H1 (cell line): ENCODE results near the gene NNMT. TPM values are rescaled to one million over a fixed set of nuclear protein-coding genes. Genes with fewer than 3 reads are reported as not detected.

Experiments used
- CTCF ChIA-PET: fragments of 300-600 bp; sonication (Branson Sonifier 250); formaldehyde crosslinking; loops from one replicate; lab custom pipeline; 2021; ENCODE audit not compliant: partially characterized antibody; lab: Charles Lee
- POLR2A ChIA-PET: fragments of 300-600 bp; sonication (Branson Sonifier 250); formaldehyde crosslinking; loops from one replicate; lab custom pipeline; 2021; ENCODE audit warnings: inconsistent platforms; ENCODE audit not compliant: partially characterized antibody; lab: Charles Lee
- DNase-seq, 2 experiments: peaks; one replicate each; pipeline versions ENCODE4 v3.0.0 to v3.0.0-alpha.2; 2010 to 2022; ENCODE audit warnings: low spot score in 2 of 2, low read depth in 1 of 2, mixed read lengths in 1 of 2
- FAIRE-seq: peaks from 2 replicates; lab custom pipeline; 2011; peaks lifted over from hg19 to GRCh38; lab: Jason Lieb, UNC
- H2AFZ ChIP-seq: 2 replicates; pipeline ENCODE4 v1.8.1; 2012; ENCODE audit warnings: low read length, inconsistent platforms
- H2AK5ac ChIP-seq: 2 replicates; pipeline ENCODE4 v1.6.1; 2013; ENCODE audit warnings: low read depth, low read length
- H2BK120ac ChIP-seq: replicated peaks from 2 replicates; pipeline ENCODE3; 2013; ENCODE audit warnings: low read depth, low read length, inconsistent platforms
- H2BK12ac ChIP-seq: 2 replicates; pipeline ENCODE4 v1.6.1; 2013; ENCODE audit warnings: low read depth, low read length
- H2BK15ac ChIP-seq: 2 replicates; pipeline ENCODE4 v1.6.1; 2013; ENCODE audit warnings: low read length
- H2BK20ac ChIP-seq: 2 replicates; pipeline ENCODE4 v1.6.1; 2013; ENCODE audit warnings: low read length
- H2BK5ac ChIP-seq: 2 replicates; pipeline ENCODE4 v1.6.1; 2013; ENCODE audit warnings: low read depth, low read length
- H3K14ac ChIP-seq: 2 replicates; pipeline ENCODE4 v1.6.1; 2013; ENCODE audit warnings: inconsistent platforms; ENCODE audit not compliant: insufficient read length
- H3K18ac ChIP-seq: 2 replicates; pipeline ENCODE4 v1.6.1; 2013; ENCODE audit warnings: low read length; ENCODE audit errors: extremely low read depth
- H3K23ac ChIP-seq: 2 replicates; pipeline ENCODE4 v1.6.1; 2013; ENCODE audit warnings: inconsistent platforms; ENCODE audit not compliant: insufficient read length
- H3K23me2 ChIP-seq: 2 replicates; pipeline ENCODE4 v1.6.1; 2013; ENCODE audit warnings: low read depth, low read length
- H3K27ac ChIP-seq: 2 replicates; pipeline ENCODE4 v1.6.1; 2011; ENCODE audit warnings: low read depth, low read length, inconsistent platforms
- H3K27me3 ChIP-seq, 4 experiments: replicated peaks in 1 of 4; 1 replicate in 1 of 4; 2 replicates in 3 of 4; pipeline versions ENCODE4 v1.6.1 to v1.8.1; 2011 to 2013; ENCODE audit warnings: low read length in 3 of 4, mild to moderate bottlenecking in 3 of 4, inconsistent platforms in 2 of 4, mixed read lengths in 2 of 4, moderate library complexity in 1 of 4; ENCODE audit not compliant: control insufficient read depth in 3 of 4, insufficient read depth in 3 of 4; ENCODE audit errors: extremely low read depth in 1 of 4
- H3K36me3 ChIP-seq, 4 experiments: 2 replicates each; pipeline versions ENCODE4 v1.6.1 to v1.8.1; 2011 to 2013; ENCODE audit warnings: mild to moderate bottlenecking in 4 of 4, low read length in 3 of 4, moderate library complexity in 2 of 4, control low read depth in 1 of 4, inconsistent platforms in 1 of 4; ENCODE audit not compliant: insufficient read depth in 4 of 4, control insufficient read depth in 2 of 4
- H3K4ac ChIP-seq: replicated peaks from 2 replicates; pipeline ENCODE3; 2013; ENCODE audit warnings: low read length, low read depth, mixed read lengths, inconsistent platforms; ENCODE audit not compliant: insufficient read length
- H3K4me1 ChIP-seq, 4 experiments: replicated peaks in 1 of 4; 1 replicate in 1 of 4; 2 replicates in 3 of 4; pipeline versions ENCODE4 v1.6.1 to v1.8.1; 2011 to 2013; ENCODE audit warnings: low read length in 3 of 4, inconsistent platforms in 2 of 4, mixed read lengths in 1 of 4; ENCODE audit not compliant: insufficient read depth in 4 of 4, control insufficient read depth in 3 of 4
- H3K4me2 ChIP-seq, 2 experiments: 2 replicates each; pipeline versions ENCODE4 v1.6.1 to v1.8.1; 2011 to 2013; ENCODE audit warnings: low read depth in 2 of 2, low read length in 2 of 2, control low read depth in 1 of 2, inconsistent platforms in 1 of 2, mild to moderate bottlenecking in 1 of 2; ENCODE audit not compliant: insufficient read depth in 1 of 2
- H3K4me3 ChIP-seq, 4 experiments: fragments of 200-600, 300-600 bp in 1 of 4; sonication (generic), shearing (Covaris generic), sonication (Bioruptor Twin) in 1 of 4; 2 replicates each; pipeline versions ENCODE4 v1.5.1 to v1.8.1; 2011 to 2016; ENCODE audit warnings: low read length in 4 of 4, low read depth in 3 of 4, control low read depth in 2 of 4, inconsistent platforms in 2 of 4, mild to moderate bottlenecking in 2 of 4, mixed read lengths in 1 of 4, moderate library complexity in 1 of 4; ENCODE audit not compliant: insufficient read depth in 2 of 4; ENCODE audit errors: extremely low read depth in 1 of 4
- H3K56ac ChIP-seq: replicated peaks from 2 replicates; pipeline ENCODE3; 2013; ENCODE audit warnings: low read depth, mild to moderate bottlenecking, mixed read lengths, low read length, inconsistent platforms; ENCODE audit not compliant: insufficient read length
- H3K79me1 ChIP-seq: 2 replicates; pipeline ENCODE4 v1.6.1; 2013; ENCODE audit warnings: low read depth, low read length, control low read depth
- H3K79me2 ChIP-seq, 2 experiments: 2 replicates each; pipeline versions ENCODE4 v1.6.1 to v1.8.1; 2012 to 2013; ENCODE audit warnings: low read length in 2 of 2, mild to moderate bottlenecking in 2 of 2, inconsistent platforms in 1 of 2; ENCODE audit not compliant: insufficient read depth in 2 of 2, control insufficient read depth in 1 of 2
- H3K9ac ChIP-seq, 4 experiments: replicated peaks in 1 of 4; 1 replicate in 1 of 4; 2 replicates in 3 of 4; pipeline versions ENCODE4 v1.6.1 to v1.8.1; 2011 to 2013; ENCODE audit warnings: low read depth in 3 of 4, low read length in 3 of 4, control low read depth in 2 of 4, mild to moderate bottlenecking in 2 of 4, moderate library complexity in 2 of 4, inconsistent platforms in 1 of 4; ENCODE audit errors: extremely low read depth in 1 of 4
- H3K9me3 ChIP-seq, 2 experiments: 2 replicates each; pipeline versions ENCODE4 v1.6.1 to v1.8.1; 2012 to 2013; ENCODE audit warnings: mild to moderate bottlenecking in 2 of 2, moderate library complexity in 2 of 2, control low read depth in 1 of 2, inconsistent platforms in 1 of 2, low read depth in 1 of 2, low read length in 1 of 2, mixed read lengths in 1 of 2; ENCODE audit not compliant: insufficient read depth in 2 of 2
- H4K20me1 ChIP-seq, 2 experiments: replicated peaks in 1 of 2; 2 replicates each; pipeline versions ENCODE3 to v1.8.1; 2011 to 2013; ENCODE audit warnings: inconsistent platforms in 2 of 2, low read length in 2 of 2, mild to moderate bottlenecking in 1 of 2; ENCODE audit not compliant: insufficient read depth in 2 of 2, control insufficient read depth in 1 of 2
- H4K5ac ChIP-seq: 2 replicates; pipeline ENCODE4 v1.6.1; 2013; ENCODE audit warnings: low read length, low read depth, mixed read lengths, inconsistent platforms; ENCODE audit not compliant: insufficient read length
- H4K8ac ChIP-seq: 2 replicates; pipeline ENCODE4 v1.8.0; 2013; ENCODE audit warnings: mild to moderate bottlenecking, moderate library complexity, low read length, inconsistent platforms; ENCODE audit not compliant: insufficient read depth; ENCODE audit errors: extremely low read depth
- H4K91ac ChIP-seq: replicated peaks from 2 replicates; pipeline ENCODE3; 2013; ENCODE audit warnings: low read length, mixed read lengths, inconsistent platforms; ENCODE audit not compliant: insufficient read length
- ATF2 ChIP-seq: IDR thresholded peaks from 2 replicates; pipeline ENCODE4 v1.6.1; 2012; ENCODE audit warnings: low read length, inconsistent platforms
- ATF3 ChIP-seq: IDR thresholded peaks from 2 replicates; pipeline ENCODE4 v1.6.1; 2011; ENCODE audit warnings: low read depth, mild to moderate bottlenecking, low read length; ENCODE audit not compliant: insufficient read depth
- E2F6 ChIP-seq: IDR thresholded peaks from 2 replicates; pipeline ENCODE4 v1.6.1; 2012; ENCODE audit warnings: inconsistent platforms
- GTF2F1 ChIP-seq: IDR thresholded peaks from 2 replicates; pipeline ENCODE4 v1.6.1; 2012; ENCODE audit warnings: low read depth, low read length, improper control_type of control experiment, borderline replicate concordance
- MAX ChIP-seq: IDR thresholded peaks from 2 replicates; pipeline ENCODE4 v1.6.1; 2012; ENCODE audit warnings: inconsistent platforms
- POU5F1 ChIP-seq: IDR thresholded peaks from 2 replicates; pipeline ENCODE4 v1.6.1; 2011; ENCODE audit warnings: low read depth, mild to moderate bottlenecking, low read length, moderate library complexity
- RAD21 ChIP-seq, 2 experiments: IDR thresholded peaks in 1 of 2; conservative IDR thresholded peaks in 1 of 2; 2 replicates each; pipeline ENCODE4 v1.6.1; 2011; ENCODE audit warnings: low read depth in 2 of 2, low read length in 2 of 2, improper control_type of control experiment in 1 of 2, inconsistent platforms in 1 of 2, mild to moderate bottlenecking in 1 of 2, moderate library complexity in 1 of 2
- TAF1 ChIP-seq: IDR thresholded peaks from 2 replicates; pipeline ENCODE4 v1.6.1; 2011; ENCODE audit warnings: mild to moderate bottlenecking, low read depth, low read length
- YY1 ChIP-seq: IDR thresholded peaks from 2 replicates; pipeline ENCODE4 v1.6.1; 2011; ENCODE audit warnings: low read depth, mild to moderate bottlenecking, low read length
- WGBS, 2 experiments: shearing (Covaris generic) in 1 of 2; methylation state at CpG; one replicate each; pipeline versions ENCODE4 v1.1.6 to v1.1.7; 2013 to 2015; ENCODE audit warnings: low lambda C conversion rate in 2 of 2, mixed read lengths in 2 of 2, inconsistent platforms in 1 of 2, low coverage in 1 of 2, missing lambda C conversion rate in 1 of 2; ENCODE audit not compliant: insufficient replicate concordance in 2 of 2, insufficient coverage in 1 of 2, insufficient read length in 1 of 2; ENCODE audit errors: extremely low coverage in 1 of 2, missing lambda C conversion rate in 1 of 2; 5-methylcytosine and 5-hydroxymethylcytosine counted together
- polyA plus RNA-seq, 7 experiments: library from polyadenylated mRNA; depleted of rRNA in 3 of 7; stranded (reverse) in 5 of 7; unstranded in 2 of 7; fragments of >200 nt in 5 of 7; fragments of 200-250 nt in 2 of 7; gene quantifications; 1 replicate in 5 of 7; 2 replicates in 1 of 7; 4 replicates in 1 of 7; pipeline versions ENCODE4 v1.2.1 to v1.2.3, GENCODE V29; 2011 to 2013; ENCODE audit warnings: missing spikeins in 2 of 7, mixed read lengths in 2 of 7
- total RNA-seq: library from RNA; stranded (reverse); fragmentation: NEBNext Ultra II Directional; extraction: Animal tissue kit (Norgen Biotek cat#: 25700); gene quantifications from 2 replicates; pipeline ENCODE4 v1.2.1, GENCODE V29; 2021

Gene NNMT
- total and polyA plus RNA-seq, 2 of the 8 experiments (the other 6 are each of a cell fraction or from before 2014, with no cell fraction given): not detected

GRCh38 chr11:114280696-114281095, 15.5 kb upstream of the NNMT start:
- Histone ChIP-seq H2BK12ac (0 out of 2 replicates have a peak overlapping the region, but pooled peaks have one; percentile 86), H3K79me1 (no peaks in the 10 kb centered on the region), H4K8ac (no peak overlapping the region), H3K14ac (no peak overlapping the region), H3K4me1 (peaks cover 0 to 4% (median 0%) of the 10 kb centered on the region in 4 experiments; a peak in 2 of 7 replicates), H4K91ac (no peak overlapping the region), H3K4ac (no peak overlapping the region), H2BK120ac (no peak overlapping the region), H3K23ac (no peak overlapping the region), H3K27ac (no peak overlapping the region), H2AFZ (peak overlapping the region; percentile 100), H2BK5ac (no peak overlapping the region), H3K79me2 (no peaks in the 10 kb centered on the region), H3K23me2 (no peaks in the 10 kb centered on the region), H4K20me1 (no peaks in the 10 kb centered on the region), H3K9me3 (no peaks in the 10 kb centered on the region), H3K9ac (no peak overlapping the region), H2AK5ac (no peak overlapping the region), H2BK20ac (0 out of 2 replicates have a peak overlapping the region, but pooled peaks have one; percentile 43), H3K27me3 (no peaks in the 10 kb centered on the region), H3K18ac (peak overlapping the region; percentile 55; the same call in 1 of the 2 replicates), H3K4me3 (no peak overlapping the region), H3K4me2 (no peak overlapping the region), H2BK15ac (peak overlapping the region; percentile 77), H3K56ac (no peak overlapping the region), H4K5ac (peak overlapping the region; percentile 10), H3K36me3 (no peaks in the 10 kb centered on the region)
- DNase-seq (peak; percentile 85 to 87), FAIRE-seq (peak; percentile 98)
- CTCF ChIA-PET: interaction anchor here (0.6 to 12.4 kb wide), 32 partner anchors 9 to 968 kb away, joined by 3 to 123 read pairs (median 3); no protein-coding TSS in a partner anchor
- POLR2A ChIA-PET: interaction anchor here (0.9 to 1.5 kb wide), 2 partner anchors 9 to 198 kb away, joined by 3 read pairs; no protein-coding TSS in a partner anchor
- WGBS, 2 experiments: 29% methylated on average over 5 of the region's 6 CpGs; no CpG with 5 or more reads in 1 of the 2 experiments
- TF ChIP-seq ATF3: peak; percentile 43; the same call in 1 of the 2 replicates
- no peak for TF ChIP-seq GTF2F1
- TF ChIP-seq RAD21 (IDR thresholded peaks at IDR 0.05 in 1 of 2, conservative IDR thresholded peaks at IDR 0.05 in 1 of 2; ENCODE audit: low read depth in 2 of 2, low read length in 2 of 2): peak; percentile 95 to 98
- TF ChIP-seq E2F6: peak; percentile 39
- no peak for TF ChIP-seq POU5F1
- TF ChIP-seq YY1: 0 out of 2 replicates have a peak, but pooled peaks have one; percentile 39
- TF ChIP-seq MAX: 0 out of 2 replicates have a peak, but pooled peaks have one; percentile 45
- no peak for TF ChIP-seq ATF2
- 0 out of 2 replicates have a peak, but pooled peaks have one; percentile 38 for TF ChIP-seq TAF1
